Measurements from ENCODE around the gene RAB3D. TPM values are rescaled to one million over a fixed set of nuclear protein-coding genes. Genes with fewer than 3 reads are reported as not detected.
A peak's percentile ranks its signal among the peaks of the same experiment; 100 is the strongest.

Gene RAB3D
- total RNA-seq, 1 donor from 2014 or later, result 33.9 TPM

GRCh38 chr19:11374433-11375142 is 35.1 kb upstream of the RAB3D start, which contains the start of gene SWSAP1:
Gene SWSAP1 (plus strand): TSS chr19:11374666. CDS start chr19:11374681, 15 bp downstream.
- Histone ChIP-seq H3K4me3 (peak within 1 kb of the TSS; percentile 60 to 64), H3K27me3 (no peaks in the 10 kb centered on the region), H3K36me3 (no peaks in the 10 kb centered on the region), H3K4me1 (peaks cover 51% of the 10 kb centered on the region), H3K9me3 (no peaks in the 10 kb centered on the region), H3K27ac (peak within 1 kb of the TSS; percentile 86)
- TF ChIP-seq POLR2A (IDR thresholded peaks at IDR 0.05) (peak in 1 of 2 donors; percentile 25), CTCF (IDR thresholded peaks at IDR 0.05) (no peak), POLR2AphosphoS5 (IDR thresholded peaks at IDR 0.05; ENCODE audit: insufficient read depth in 1 of 2, low read depth in 1 of 2) (peak; percentile 85 to 93)
- peak; percentile 99 to 100 for DNase-seq (ENCODE audit: extremely low spot score in 2 of 2)
- intact Hi-C loops (cut with DNase I), result loop anchor here (5.0 kb wide), 1 partner anchor 58 kb away; no protein-coding TSS in a partner anchor

GRCh38 chr19:11373885-11374432 is 34.5 kb upstream of the RAB3D start:
- Histone ChIP-seq H3K9me3 (no peaks in the 10 kb centered on the region), H3K27me3 (no peaks in the 10 kb centered on the region), H3K4me3 (peak overlapping the region; percentile 60 to 64), H3K36me3 (no peaks in the 10 kb centered on the region), H3K27ac (peak overlapping the region; percentile 86), H3K4me1 (peaks cover 48% of the 10 kb centered on the region)
- intact Hi-C loops (cut with DNase I), result no loop called here
- no peak for TF ChIP-seq CTCF (IDR thresholded peaks at IDR 0.05)
- TF ChIP-seq POLR2AphosphoS5 (IDR thresholded peaks at IDR 0.05; ENCODE audit: insufficient read depth in 1 of 2, low read depth in 1 of 2), result no peak
- DNase-seq (ENCODE audit: extremely low spot score in 2 of 2), result no peak

GRCh38 chr19:11373166-11373884 is 33.9 kb upstream of the RAB3D start:
- H3K27ac ChIP-seq, result no peak overlapping the region
- intact Hi-C loops (cut with DNase I), result no loop called here
- H3K27me3 ChIP-seq, result no peaks in the 10 kb centered on the region
- no peaks in the 10 kb centered on the region for H3K36me3 ChIP-seq
- no peaks in the 10 kb centered on the region for H3K9me3 ChIP-seq
- DNase-seq (ENCODE audit: extremely low spot score in 2 of 2), result no peak
- no peak overlapping the region for H3K4me3 ChIP-seq
- H3K4me1 ChIP-seq, result peaks cover 41% of the 10 kb centered on the region
- TF ChIP-seq POLR2AphosphoS5 (IDR thresholded peaks at IDR 0.05; ENCODE audit: insufficient read depth in 1 of 2, low read depth in 1 of 2) (no peak), CTCF (IDR thresholded peaks at IDR 0.05) (no peak), POLR2A (IDR thresholded peaks at IDR 0.05) (no peak)

GRCh38 chr19:11370744-11371143 is 31.3 kb upstream of the RAB3D start:
- Histone ChIP-seq H3K4me1 (peaks cover 17% of the 10 kb centered on the region), H3K36me3 (no peaks in the 10 kb centered on the region), H3K27me3 (no peaks in the 10 kb centered on the region), H3K4me3 (no peak overlapping the region), H3K9me3 (no peaks in the 10 kb centered on the region), H3K27ac (no peak overlapping the region)
- intact Hi-C loops (cut with DNase I), result no loop called here
- no peak for DNase-seq (ENCODE audit: extremely low spot score in 2 of 2)
- TF ChIP-seq CTCF (IDR thresholded peaks at IDR 0.05), result no peak
- TF ChIP-seq POLR2AphosphoS5 (IDR thresholded peaks at IDR 0.05; ENCODE audit: insufficient read depth in 1 of 2, low read depth in 1 of 2), result no peak
- TF ChIP-seq POLR2A (IDR thresholded peaks at IDR 0.05), result no peak

All from vagina (tissue), 2 donors.